ENCODE measurements around the gene CD7. TPM values are rescaled to one million over a fixed set of nuclear protein-coding genes. Genes with fewer than 3 reads are reported as not detected.

CD7 gene
- total and polyA plus RNA-seq, 10 donors = 14.8 to 60.1 (median 24.3) TPM

DNA sequence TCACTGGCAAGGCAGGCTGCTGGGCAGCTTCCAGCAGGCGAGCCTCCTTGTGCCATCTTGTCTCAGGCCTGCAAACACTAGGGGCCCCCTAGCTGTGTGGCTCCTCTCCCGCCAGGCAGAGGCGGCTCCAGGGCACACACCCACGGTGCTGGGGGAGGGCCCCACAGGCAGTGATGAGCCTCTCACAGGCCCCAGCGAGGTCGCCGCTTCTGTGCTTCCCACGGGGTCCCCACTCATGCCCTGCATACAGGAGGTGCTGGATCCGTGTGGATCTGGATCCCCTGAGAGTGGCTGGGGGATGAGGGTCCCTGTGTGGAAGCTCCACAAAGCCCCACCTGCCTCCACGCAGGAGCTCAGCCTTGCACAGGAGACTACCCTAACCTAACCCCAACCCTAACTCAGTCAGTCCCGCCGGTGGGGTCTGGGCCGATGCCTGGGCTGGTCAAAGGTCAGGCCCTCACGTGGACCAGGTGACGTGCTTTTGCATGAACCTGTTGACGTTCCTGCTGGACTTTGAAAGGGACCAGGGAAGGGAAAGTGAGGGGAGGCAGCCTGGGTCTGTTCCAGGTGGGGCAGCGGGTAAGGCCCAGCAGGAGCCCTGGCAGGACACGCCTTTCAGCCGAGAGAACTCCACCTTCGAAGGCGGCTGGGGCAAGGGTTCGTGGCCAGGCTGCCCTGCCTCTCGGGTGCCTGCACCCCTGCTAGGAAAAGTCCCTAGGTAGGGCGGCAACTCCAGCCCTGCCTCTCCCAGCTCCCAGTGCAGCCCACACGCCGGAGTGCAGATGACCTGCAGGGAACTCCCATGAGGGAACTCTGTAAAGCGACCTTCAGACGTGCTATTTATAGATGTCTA, 11.0 kb upstream of the CD7 start:
- Histone ChIP-seq H3K27ac (no peak overlapping the region), H3K36me3 (peaks cover 0 to 42% (median 0%) of the 10 kb centered on the region in 6 donors), H3K9me3 (no peaks in the 10 kb centered on the region), H3K27me3 (replicated peaks in 1 of 7) (peaks cover 0 to 57% (median 0%) of the 10 kb centered on the region in 7 donors), H3K4me1 (peaks cover 4 to 35% (median 27%) of the 10 kb centered on the region in 6 donors), H3K4me3 (no peak overlapping the region)
- intact Hi-C loops (cut with DNase I; ENCODE audit: low total_unique reads) = loop anchor here (10.0 kb wide), 1 partner anchor 124 kb away; no protein-coding TSS in a partner anchor
- no peak for DNase-seq
- TF ChIP-seq POLR2A (IDR thresholded peaks at IDR 0.05) (no peak), POLR2AphosphoS5 (IDR thresholded peaks at IDR 0.05) (no peak)
- TF ChIP-seq, protein P1, sequence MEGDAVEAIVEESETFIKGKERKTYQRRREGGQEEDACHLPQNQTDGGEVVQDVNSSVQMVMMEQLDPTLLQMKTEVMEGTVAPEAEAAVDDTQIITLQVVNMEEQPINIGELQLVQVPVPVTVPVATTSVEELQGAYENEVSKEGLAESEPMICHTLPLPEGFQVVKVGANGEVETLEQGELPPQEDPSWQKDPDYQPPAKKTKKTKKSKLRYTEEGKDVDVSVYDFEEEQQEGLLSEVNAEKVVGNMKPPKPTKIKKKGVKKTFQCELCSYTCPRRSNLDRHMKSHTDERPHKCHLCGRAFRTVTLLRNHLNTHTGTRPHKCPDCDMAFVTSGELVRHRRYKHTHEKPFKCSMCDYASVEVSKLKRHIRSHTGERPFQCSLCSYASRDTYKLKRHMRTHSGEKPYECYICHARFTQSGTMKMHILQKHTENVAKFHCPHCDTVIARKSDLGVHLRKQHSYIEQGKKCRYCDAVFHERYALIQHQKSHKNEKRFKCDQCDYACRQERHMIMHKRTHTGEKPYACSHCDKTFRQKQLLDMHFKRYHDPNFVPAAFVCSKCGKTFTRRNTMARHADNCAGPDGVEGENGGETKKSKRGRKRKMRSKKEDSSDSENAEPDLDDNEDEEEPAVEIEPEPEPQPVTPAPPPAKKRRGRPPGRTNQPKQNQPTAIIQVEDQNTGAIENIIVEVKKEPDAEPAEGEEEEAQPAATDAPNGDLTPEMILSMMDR (IDR thresholded peaks at IDR 0.05 in 8 of 11, conservative IDR thresholded peaks at IDR 0.05 in 3 of 11) = no peak
- 79 to 87% (median 82%) methylated on average over 24 to 28 of the region's 28 CpGs for WGBS, 5 donors

DNA sequence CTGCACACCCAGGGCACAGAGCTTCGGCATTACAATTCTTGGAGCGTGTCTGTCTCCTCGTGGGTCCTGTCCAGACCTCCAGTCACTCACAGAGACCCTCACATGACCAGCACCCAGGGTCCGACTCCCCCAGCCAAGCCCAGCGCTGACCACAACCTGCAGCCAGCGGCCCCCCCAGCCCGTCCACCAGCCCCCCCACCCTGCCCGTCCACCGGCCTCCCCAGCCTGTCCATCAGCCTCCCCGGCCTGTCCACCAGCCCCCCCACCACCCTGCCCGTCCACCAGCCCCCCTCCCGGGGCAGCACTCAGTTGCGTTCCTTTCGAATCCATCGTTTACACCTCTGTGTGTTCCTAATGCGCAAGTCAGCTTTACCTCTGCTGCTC, 10.3 kb upstream of the CD7 start:
- no peak for DNase-seq
- Histone ChIP-seq H3K9me3 (no peaks in the 10 kb centered on the region), H3K27ac (no peak overlapping the region), H3K4me3 (no peak overlapping the region), H3K4me1 (peaks cover 4 to 29% (median 21%) of the 10 kb centered on the region in 6 donors), H3K27me3 (replicated peaks in 1 of 7) (peaks cover 0 to 56% (median 0%) of the 10 kb centered on the region in 7 donors), H3K36me3 (peaks cover 0 to 48% (median 0%) of the 10 kb centered on the region in 6 donors)
- TF ChIP-seq POLR2A (IDR thresholded peaks at IDR 0.05) (no peak), POLR2AphosphoS5 (IDR thresholded peaks at IDR 0.05) (no peak)
- TF ChIP-seq, protein P1 (IDR thresholded peaks at IDR 0.05 in 8 of 11, conservative IDR thresholded peaks at IDR 0.05 in 3 of 11) = no peak
- WGBS, 5 donors = 77 to 91% (median 87%) methylated on average over 13 to 16 of the region's 16 CpGs
- intact Hi-C loops (cut with DNase I; ENCODE audit: low total_unique reads) = loop anchor here (10.0 kb wide), 1 partner anchor 123 kb away; no protein-coding TSS in a partner anchor

DNA sequence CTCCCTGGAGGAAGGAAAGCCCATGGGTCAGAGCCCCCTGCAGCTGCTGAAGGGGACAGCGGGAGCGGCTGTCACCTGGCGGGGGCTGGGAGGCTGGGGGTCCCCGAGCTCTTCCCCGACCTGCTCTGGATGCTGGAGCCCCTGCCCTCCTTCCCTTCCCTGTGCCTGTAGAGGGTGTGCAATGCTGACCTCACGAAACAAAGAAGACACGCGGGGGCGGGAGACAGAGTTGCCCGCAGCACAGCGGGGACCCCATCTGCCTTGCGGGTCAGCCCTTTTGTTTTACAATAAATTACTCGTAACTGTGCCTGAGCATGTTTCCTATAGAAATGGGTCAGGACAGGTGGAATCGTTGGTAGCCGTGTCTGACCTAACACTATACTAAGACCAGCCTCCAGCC, 9.9 kb upstream of the CD7 start:
- Histone ChIP-seq H3K4me3 (no peak overlapping the region), H3K27ac (no peak overlapping the region), H3K36me3 (peaks cover 0 to 53% (median 0%) of the 10 kb centered on the region in 6 donors), H3K4me1 (peaks cover 4 to 25% (median 16%) of the 10 kb centered on the region in 6 donors), H3K27me3 (replicated peaks in 1 of 7) (peaks cover 0 to 56% (median 0%) of the 10 kb centered on the region in 7 donors), H3K9me3 (no peaks in the 10 kb centered on the region)
- WGBS, 5 donors = 84 to 96% (median 88%) methylated on average over 15 of the region's 15 CpGs
- no peak for DNase-seq
- TF ChIP-seq POLR2A (IDR thresholded peaks at IDR 0.05) (no peak), POLR2AphosphoS5 (IDR thresholded peaks at IDR 0.05) (no peak)
- TF ChIP-seq, protein P1 (IDR thresholded peaks at IDR 0.05 in 8 of 11, conservative IDR thresholded peaks at IDR 0.05 in 3 of 11) = no peak
- intact Hi-C loops (cut with DNase I; ENCODE audit: low total_unique reads) = loop anchor here (10.0 kb wide), 1 partner anchor 122 kb away; no protein-coding TSS in a partner anchor

Data from spleen (tissue), 11 donors.